HG02678 (cell line): Measurements from ENCODE around the gene CAMTA2.
"Not testable (repeated sequence)": the region's sequence is repeated elsewhere in the genome, so short reads cannot be mapped to it uniquely, and the experiment has no call there.

Experiments used
- ATAC-seq: cut with Tn5 transposase; IDR thresholded peaks from one replicate; pipeline ENCODE4 v1.9.1; 2021; ENCODE audit warnings: mild to moderate bottlenecking, moderate library complexity; ENCODE audit not compliant: unreplicated experiment

Gene CAMTA2

DNA sequence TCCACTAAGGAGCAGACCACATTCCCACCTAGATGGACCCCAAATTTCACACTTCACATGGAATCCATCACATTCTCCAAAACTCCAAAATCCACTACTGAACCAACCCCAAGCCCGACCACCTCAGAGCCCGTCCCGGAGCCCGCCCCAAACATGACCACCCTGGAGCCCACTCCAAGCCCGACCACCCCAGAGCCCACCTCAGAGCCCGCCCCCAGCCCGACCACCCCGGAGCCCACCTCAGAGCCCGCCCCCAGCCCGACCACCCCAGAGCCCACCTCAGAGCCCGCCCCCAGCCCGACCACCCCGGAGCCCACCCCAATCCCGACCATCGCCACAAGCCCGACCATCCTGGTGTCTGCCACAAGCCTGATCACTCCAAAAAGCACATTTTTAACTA lies 53.8 kb downstream of the CAMTA2 start:
- ATAC-seq = no peak

DNA sequence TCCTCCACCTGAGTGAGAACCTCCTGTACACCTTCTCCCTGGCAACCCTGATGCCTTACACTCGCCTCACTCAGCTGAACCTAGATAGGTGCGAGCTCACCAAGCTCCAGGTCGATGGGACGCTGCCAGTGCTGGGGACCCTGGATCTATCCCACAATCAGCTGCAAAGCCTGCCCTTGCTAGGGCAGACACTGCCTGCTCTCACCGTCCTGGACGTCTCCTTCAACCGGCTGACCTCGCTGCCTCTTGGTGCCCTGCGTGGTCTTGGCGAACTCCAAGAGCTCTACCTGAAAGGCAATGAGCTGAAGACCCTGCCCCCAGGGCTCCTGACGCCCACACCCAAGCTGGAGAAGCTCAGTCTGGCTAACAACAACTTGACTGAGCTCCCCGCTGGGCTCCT lies 54.7 kb downstream of the CAMTA2 start:
- ATAC-seq = no peak

- no peak for ATAC-seq
Measured at GRCh38 chr17:4931963-4932362, 55.5 kb downstream of the CAMTA2 start, which contains the start of gene GP1BA. GP1BA (plus strand) TSS chr17:4932277; CDS start chr17:4932605, 328 bp downstream.

DNA sequence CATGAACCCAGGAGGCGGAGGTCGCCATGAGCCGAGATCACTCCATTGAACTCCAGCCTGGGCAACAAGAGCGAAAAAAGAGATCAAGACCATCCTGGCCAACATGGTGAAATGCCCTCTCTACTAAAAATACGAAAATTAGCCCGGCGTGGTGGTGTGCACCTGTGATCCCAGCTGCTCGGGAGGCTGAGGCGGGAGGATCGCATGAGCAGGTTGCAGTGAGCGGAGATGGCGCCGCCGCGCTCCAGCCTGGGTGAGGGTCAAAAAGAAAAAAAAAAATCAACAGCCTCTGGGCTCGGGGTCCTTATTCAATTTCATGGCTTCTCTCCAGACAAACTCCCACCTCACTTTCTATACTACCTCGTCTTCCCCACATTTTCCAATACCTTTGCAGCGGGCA lies 58.6 kb downstream of the CAMTA2 start:
- no peak for ATAC-seq

DNA sequence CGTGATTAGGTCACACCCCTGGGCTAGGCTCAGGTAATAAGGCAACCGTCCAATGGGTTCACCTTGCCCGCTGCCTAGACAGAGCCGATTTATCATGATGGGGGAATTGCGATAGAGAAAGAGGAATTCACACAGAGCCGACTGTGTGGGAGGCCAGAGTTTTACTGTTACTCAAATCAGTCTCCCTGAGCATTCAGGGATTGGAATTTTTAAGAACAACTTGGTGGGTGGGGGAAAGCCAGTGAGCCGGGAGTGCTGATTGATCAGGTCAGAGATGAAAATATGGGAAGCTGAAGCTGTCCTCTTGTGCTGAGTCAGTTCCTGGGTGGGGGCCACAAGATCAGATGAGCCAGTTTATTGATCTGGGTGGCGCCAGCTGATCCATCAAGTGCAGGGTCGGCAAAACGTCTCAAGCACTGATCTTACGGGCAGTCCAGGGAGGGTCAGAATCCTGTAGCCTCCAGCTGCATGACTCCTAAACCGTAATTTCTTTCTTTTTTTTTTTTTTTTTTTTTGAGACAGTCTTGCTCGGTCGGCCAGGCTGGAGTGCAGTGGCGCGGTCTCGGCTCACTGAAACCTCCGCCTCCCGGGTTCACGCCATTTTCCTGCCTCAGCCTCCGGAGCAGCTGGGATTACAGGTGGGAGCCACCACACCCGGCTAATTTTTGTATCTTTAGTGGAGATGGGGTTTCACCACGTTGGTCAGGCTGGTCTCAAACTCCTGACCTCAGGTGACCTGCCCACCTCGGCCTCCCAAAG lies 60.7 kb downstream of the CAMTA2 start:
- not testable (repeated sequence) for ATAC-seq

GRCh38 chr17:4921320-4921719 lies 66.2 kb downstream of the CAMTA2 start:
- ATAC-seq = no peak

- ATAC-seq = no peak
Measured at GRCh38 chr17:4920351-4921048, 67.0 kb downstream of the CAMTA2 start.

DNA sequence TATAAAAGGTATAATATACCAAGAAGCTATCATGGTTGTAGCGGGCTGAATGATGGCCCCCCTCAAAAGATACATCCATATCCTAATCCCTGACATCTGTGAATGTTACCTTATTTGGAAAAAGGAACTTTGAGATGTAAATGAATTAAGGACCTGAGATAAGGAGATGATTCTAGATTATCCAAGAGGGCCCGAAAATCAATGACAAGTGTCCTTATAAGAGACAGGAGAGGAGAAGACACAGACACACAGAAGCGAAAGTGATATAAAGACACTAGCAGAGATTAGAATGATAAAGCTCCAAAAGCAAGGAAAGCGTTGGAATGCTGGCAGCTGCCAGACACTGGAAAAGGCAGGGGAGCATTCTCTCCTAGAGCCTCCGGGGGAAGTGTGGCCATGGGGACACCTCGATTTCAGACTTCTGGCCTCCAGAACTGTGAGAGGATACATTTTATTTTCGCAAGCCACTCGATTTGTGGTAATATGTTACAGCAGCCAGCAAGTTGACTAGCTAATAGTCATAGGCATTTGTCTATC lies 67.9 kb downstream of the CAMTA2 start:
- ATAC-seq = no peak
